Upper lobe of left lung (tissue), 4 donors: Measurements from ENCODE around the gene ACAA1.

Experiments
- CTCF ChIP-seq, 6 experiments: fragments of 450-650 bp in 4 of 6; fragments of 200-600 bp in 2 of 6; sonication (generic) in 2 of 6; IDR thresholded peaks; one replicate each; pipeline ENCODE4 v1.5.1; 2016 to 2019; ENCODE audit warnings: antibody characterized with exemption in 6 of 6
- EP300 ChIP-seq, 4 donors: sonication (generic); formaldehyde crosslinking; IDR thresholded peaks; one replicate each; pipeline ENCODE4 v1.5.1; 2017; ENCODE audit warnings: antibody characterized with exemption in 4 of 4, control low read depth in 2 of 4
- POLR2A ChIP-seq, 4 donors: fragments of 450-650 bp; IDR thresholded peaks; one replicate each; pipeline ENCODE4 v1.5.1; 2016 to 2017; ENCODE audit warnings: antibody characterized with exemption in 4 of 4, mild to moderate bottlenecking in 2 of 4
- POLR2AphosphoS5 ChIP-seq, 2 donors: sonication (generic); formaldehyde crosslinking; IDR thresholded peaks; one replicate each; pipeline ENCODE4 v1.5.1; 2017; ENCODE audit warnings: antibody characterized with exemption in 2 of 2

- TF ChIP-seq POLR2AphosphoS5 (IDR thresholded peaks at IDR 0.05), result no peak
- TF ChIP-seq POLR2A (IDR thresholded peaks at IDR 0.05), result no peak
- TF ChIP-seq EP300 (IDR thresholded peaks at IDR 0.05), result no peak
- TF ChIP-seq CTCF (IDR thresholded peaks at IDR 0.05), result no peak
Observed at GRCh38 chr3:38133209-38133556, 3.7 kb downstream of the ACAA1 start.
